ENCODE results near the gene ADD2. TPM values are rescaled to one million over a fixed set of nuclear protein-coding genes. Genes with fewer than 3 reads are reported as not detected.

The ADD2 gene
- polyA plus RNA-seq, 1 experiment: 0.12 TPM

GRCh38 chr2:70698847-70699246 lies 69.2 kb downstream of the ADD2 start:
- H3K27me3 ChIP-seq (ENCODE audit: control insufficient read depth, insufficient read depth, low read length): peaks cover 6% of the 10 kb centered on the region
- ChIA-PET POLR2A (no interaction called here), CTCF (no interaction called here)
- H3K4me3 ChIP-seq (ENCODE audit: low read depth, low read length): no peak overlapping the region
- no peak for DNase-seq (ENCODE audit: low read depth, low spot score)
- TF ChIP-seq CTCF (IDR thresholded peaks at IDR 0.05; ENCODE audit: low read depth, low read length): no peak
- H3K9me3 ChIP-seq (ENCODE audit: control insufficient read depth, insufficient read depth, low read length): no peaks in the 10 kb centered on the region
- no peak overlapping the region for H3K27ac ChIP-seq (ENCODE audit: low read depth, low read length)

GRCh38 chr2:70697603-70698383 lies 70.2 kb downstream of the ADD2 start:
- ChIA-PET POLR2A (no interaction called here), CTCF (no interaction called here)
- H3K27ac ChIP-seq (ENCODE audit: low read depth, low read length): no peak overlapping the region
- no peaks in the 10 kb centered on the region for H3K9me3 ChIP-seq (ENCODE audit: control insufficient read depth, insufficient read depth, low read length)
- H3K27me3 ChIP-seq (ENCODE audit: control insufficient read depth, insufficient read depth, low read length): peaks cover 10% of the 10 kb centered on the region
- no peak overlapping the region for H3K4me3 ChIP-seq (ENCODE audit: low read depth, low read length)
- no peak for TF ChIP-seq CTCF (IDR thresholded peaks at IDR 0.05; ENCODE audit: low read depth, low read length)
- no peak for DNase-seq (ENCODE audit: low read depth, low spot score)

GRCh38 chr2:70696142-70696541 lies 71.9 kb downstream of the ADD2 start:
- ChIA-PET POLR2A (no interaction called here), CTCF (no interaction called here)
- Histone ChIP-seq H3K9me3 (ENCODE audit: control insufficient read depth, insufficient read depth, low read length) (no peaks in the 10 kb centered on the region), H3K4me3 (ENCODE audit: low read depth, low read length) (no peak overlapping the region), H3K27me3 (ENCODE audit: control insufficient read depth, insufficient read depth, low read length) (peaks cover 10% of the 10 kb centered on the region), H3K27ac (ENCODE audit: low read depth, low read length) (no peak overlapping the region)
- TF ChIP-seq CTCF (IDR thresholded peaks at IDR 0.05; ENCODE audit: low read depth, low read length): no peak
- DNase-seq (ENCODE audit: low read depth, low spot score): no peak

GRCh38 chr2:70692256-70692655 lies 75.7 kb downstream of the ADD2 start:
- POLR2A ChIA-PET: no interaction called here
- H3K4me3 ChIP-seq (ENCODE audit: low read depth, low read length): no peak overlapping the region
- no peak for DNase-seq (ENCODE audit: low read depth, low spot score)
- CTCF ChIA-PET: no interaction called here
- TF ChIP-seq CTCF (IDR thresholded peaks at IDR 0.05; ENCODE audit: low read depth, low read length): no peak
- H3K27ac ChIP-seq (ENCODE audit: low read depth, low read length): no peak overlapping the region
- H3K27me3 ChIP-seq (ENCODE audit: control insufficient read depth, insufficient read depth, low read length): peaks cover 10% of the 10 kb centered on the region
- H3K9me3 ChIP-seq (ENCODE audit: control insufficient read depth, insufficient read depth, low read length): no peaks in the 10 kb centered on the region

- Histone ChIP-seq H3K27me3 (ENCODE audit: control insufficient read depth, insufficient read depth, low read length) (peaks cover 10% of the 10 kb centered on the region), H3K27ac (ENCODE audit: low read depth, low read length) (no peak overlapping the region), H3K4me3 (ENCODE audit: low read depth, low read length) (no peak overlapping the region), H3K9me3 (ENCODE audit: control insufficient read depth, insufficient read depth, low read length) (no peaks in the 10 kb centered on the region)
- POLR2A ChIA-PET: no interaction called here
- DNase-seq (ENCODE audit: low read depth, low spot score): no peak
- TF ChIP-seq CTCF (IDR thresholded peaks at IDR 0.05; ENCODE audit: low read depth, low read length): no peak
- CTCF ChIA-PET: no interaction called here
Observed at GRCh38 chr2:70691497-70692140, 76.4 kb downstream of the ADD2 start.
